ENCODE data around the gene SERPINA5.
A peak's percentile ranks its signal among the peaks of the same experiment; 100 is the strongest.
"Not testable (repeated sequence)": the region's sequence is repeated elsewhere in the genome, so short reads cannot be mapped to it uniquely, and the experiment has no call there.

Gene SERPINA5

GRCh38 chr14:94622653-94623421 is 41.6 kb downstream of the SERPINA5 start:
- no peak for DNase-seq (ENCODE audit: low spot score)

DNA sequence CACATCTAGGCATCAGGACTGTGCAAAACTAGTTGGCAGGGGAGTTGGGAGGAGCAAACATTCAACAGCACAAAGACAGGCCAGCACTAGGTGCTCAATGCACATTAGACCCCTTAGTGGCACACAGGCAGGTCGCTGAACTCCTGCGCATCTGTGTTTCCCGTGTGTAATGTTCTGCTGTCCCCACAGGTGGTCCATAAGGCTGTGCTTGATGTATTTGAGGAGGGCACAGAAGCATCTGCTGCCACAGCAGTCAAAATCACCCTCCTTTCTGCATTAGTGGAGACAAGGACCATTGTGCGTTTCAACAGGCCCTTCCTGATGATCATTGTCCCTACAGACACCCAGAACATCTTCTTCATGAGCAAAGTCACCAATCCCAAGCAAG is 42.2 kb downstream of the SERPINA5 start:
- DNase-seq (ENCODE audit: low spot score) = no peak

GRCh38 chr14:94623856-94624499 is 42.8 kb downstream of the SERPINA5 start:
- no peak for DNase-seq (ENCODE audit: low spot score)

DNA sequence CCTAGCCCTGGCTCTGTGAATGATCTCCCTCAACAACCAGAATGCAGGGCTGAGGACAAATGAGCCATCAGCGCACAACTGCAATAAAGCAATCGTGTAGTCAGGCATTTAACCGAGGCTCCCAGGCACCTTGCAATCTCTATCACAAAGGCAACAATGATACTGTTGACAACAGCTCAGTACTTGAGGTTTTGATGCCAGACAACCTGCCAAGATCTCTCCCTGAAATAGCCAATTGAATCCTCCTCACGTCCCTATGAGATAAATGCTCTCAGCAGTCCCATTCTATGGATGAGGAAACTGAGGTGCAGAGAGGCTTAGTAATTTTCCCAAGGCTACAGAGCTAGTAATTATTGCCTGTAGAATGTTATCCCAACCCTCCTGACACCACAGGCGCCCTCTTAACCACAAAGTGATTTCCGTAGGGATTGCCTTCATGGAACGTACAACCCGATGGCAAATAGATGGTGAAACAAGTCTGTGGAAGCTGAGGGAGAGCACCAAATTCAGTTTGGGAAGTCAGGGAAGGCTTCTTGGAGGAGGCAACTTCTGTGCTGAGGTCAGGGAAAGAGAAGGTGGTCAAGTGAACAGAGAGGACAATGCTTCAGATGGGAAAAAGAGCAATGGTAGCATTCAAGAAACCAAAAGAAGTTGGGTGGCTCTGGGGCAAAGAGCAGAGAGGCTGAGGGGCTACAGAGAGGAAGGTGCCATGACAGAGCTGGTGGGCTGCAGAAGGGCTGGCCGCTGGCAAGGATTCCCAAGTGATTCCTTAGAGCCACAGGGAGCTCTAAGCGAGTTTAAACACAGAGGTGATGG is 43.5 kb downstream of the SERPINA5 start:
- DNase-seq (ENCODE audit: low spot score) = no peak

GRCh38 chr14:94625353-94625635 is 44.1 kb downstream of the SERPINA5 start:
- no peak for DNase-seq (ENCODE audit: low spot score)

DNA sequence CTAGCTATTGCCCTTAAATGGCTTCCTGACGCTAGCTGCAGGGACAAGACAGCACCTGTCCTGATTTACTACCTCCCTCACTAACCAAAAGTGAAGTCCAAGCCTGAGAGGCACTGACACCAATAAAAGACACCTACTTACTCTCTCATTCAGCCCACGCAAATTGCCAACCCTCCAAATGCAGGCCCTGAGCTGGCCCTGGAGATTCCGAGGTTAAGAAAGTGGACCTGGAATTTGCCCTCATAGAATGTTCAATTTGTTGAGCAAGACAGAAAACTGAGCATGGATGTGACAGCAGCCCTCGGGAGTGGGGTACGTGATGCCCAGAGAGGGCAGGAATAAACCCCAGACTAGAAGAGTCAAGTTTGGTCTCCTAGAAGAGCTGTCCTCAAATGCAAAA is 47.4 kb downstream of the SERPINA5 start:
- no peak for DNase-seq (ENCODE audit: low spot score)

DNA sequence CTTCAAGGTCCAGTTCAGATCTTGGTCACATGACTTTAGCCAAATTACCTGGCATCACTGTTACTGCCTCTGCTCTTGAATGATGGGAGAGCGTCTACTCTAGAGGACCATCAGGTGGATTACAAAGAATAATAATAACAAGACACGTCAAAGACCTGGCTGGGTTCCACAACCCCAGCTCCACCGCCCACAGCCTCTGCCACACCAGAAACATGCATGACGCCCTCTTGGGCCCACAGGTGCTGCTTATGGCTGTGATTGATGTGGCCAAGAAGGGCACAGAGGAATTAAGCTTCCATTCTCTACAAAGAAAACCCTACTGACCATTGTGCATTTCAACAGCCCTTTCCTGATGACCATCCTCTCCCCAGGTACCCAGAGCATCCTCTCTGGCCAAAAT is 49.2 kb downstream of the SERPINA5 start:
- no peak for DNase-seq (ENCODE audit: low spot score)

DNA sequence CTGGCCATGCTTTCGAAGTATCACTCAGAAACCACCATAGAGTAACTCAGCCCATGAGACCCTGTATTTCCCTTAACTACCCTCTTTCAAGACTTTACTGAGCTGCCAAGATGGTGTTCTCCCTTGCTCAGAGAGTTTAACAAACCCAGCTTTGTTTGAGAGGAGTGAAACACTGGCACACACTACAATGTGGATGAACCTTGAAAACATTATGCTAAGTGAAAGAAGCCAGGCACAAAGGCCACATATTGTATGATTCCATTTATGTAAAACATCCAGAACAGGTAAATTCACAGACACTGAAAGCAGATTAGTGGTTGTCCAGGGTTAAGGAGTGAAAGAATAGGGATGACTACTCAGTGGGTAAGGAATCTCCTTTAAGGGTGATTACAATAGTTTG is 49.8 kb downstream of the SERPINA5 start:
- no peak for DNase-seq (ENCODE audit: low spot score)

GRCh38 chr14:94631536-94632304 is 50.5 kb downstream of the SERPINA5 start:
- DNase-seq (ENCODE audit: low spot score) = no peak

- no peak for DNase-seq (ENCODE audit: low spot score)
Observed at GRCh38 chr14:94632305-94632590, 51.0 kb downstream of the SERPINA5 start.

GRCh38 chr14:94633121-94633520 is 51.9 kb downstream of the SERPINA5 start:
- DNase-seq (ENCODE audit: low spot score) = no peak

- no peak for DNase-seq (ENCODE audit: low spot score)
Observed at GRCh38 chr14:94635154-94635553, 53.9 kb downstream of the SERPINA5 start.

DNA sequence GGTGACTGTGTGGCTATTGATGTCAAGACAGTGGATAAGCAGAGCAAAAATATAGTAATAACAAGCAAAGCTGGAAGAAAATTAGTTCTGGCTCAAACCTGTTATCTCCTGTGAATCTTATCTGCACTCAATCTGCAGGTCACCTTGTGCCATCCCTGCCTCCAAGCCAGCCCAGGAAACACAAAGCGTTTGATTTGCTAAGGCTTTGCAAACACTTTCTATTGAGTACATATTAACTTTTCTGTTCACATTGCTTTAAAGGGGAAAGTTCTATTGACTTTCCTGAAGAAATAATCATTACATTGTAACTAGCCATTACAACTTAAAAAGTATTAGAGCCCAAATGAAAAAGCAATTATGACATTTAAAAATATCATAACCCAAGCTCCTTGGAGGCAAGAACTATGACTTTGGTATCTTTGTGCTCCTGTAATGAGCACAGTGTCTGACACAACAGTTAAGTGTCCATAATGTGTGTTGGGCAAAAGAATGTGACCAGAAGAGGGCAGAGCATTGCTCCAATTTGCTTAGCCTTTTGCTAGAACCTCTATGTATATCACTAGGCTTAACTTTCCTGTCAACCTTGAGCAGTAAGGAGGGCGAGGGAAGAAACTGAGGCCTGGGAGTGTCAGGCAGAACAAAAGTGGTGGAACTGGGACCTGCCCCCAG is 55.7 kb downstream of the SERPINA5 start:
- peak; percentile 38 for DNase-seq (ENCODE audit: low spot score)

- DNase-seq (ENCODE audit: low spot score) = not testable (repeated sequence)
Observed at GRCh38 chr14:94637814-94638213, 56.6 kb downstream of the SERPINA5 start.

GRCh38 chr14:94638339-94638738 is 57.1 kb downstream of the SERPINA5 start:
- DNase-seq (ENCODE audit: low spot score) = no peak

DNA sequence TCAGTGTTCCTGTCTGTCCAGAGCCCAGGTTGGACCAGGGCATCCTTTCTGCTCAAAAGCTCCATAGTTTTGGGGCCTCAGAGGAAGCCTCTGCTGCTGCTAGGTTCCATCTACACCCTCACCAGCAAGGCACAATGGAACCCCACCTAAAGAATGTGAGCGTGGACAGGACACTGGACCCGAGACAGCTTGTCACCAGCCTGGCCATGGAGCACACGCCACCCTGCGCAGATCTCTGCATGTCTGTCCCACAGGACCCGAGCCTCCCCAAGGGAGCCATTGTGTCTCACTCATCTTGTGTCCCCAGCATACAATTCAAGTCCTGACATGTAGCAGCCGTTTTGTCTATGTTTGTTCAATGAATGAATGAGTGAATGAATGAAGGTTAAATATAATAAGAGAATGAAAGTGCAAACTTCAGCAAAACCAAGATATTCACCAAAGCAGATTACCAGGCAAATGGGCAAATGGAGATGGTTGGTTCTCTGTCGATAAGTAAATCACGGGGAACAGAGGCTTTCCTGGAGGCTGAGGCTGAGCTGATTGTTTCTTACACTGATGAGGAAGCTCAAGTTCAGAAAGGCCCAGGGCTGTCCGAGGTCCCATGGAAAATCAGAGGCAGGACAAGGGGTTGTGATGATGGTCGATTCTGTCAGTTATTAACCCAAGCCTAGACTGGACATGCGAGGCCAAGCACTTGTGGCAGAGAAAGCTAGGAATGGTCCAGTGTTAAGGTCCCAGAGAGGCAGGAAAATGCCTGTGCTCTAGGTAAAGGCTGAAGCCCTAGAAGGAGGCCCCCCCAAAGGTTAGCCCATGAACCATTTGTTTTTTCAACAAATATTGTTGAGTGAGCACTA is 58.0 kb downstream of the SERPINA5 start:
- peak; percentile 27 for DNase-seq (ENCODE audit: low spot score)

DNA sequence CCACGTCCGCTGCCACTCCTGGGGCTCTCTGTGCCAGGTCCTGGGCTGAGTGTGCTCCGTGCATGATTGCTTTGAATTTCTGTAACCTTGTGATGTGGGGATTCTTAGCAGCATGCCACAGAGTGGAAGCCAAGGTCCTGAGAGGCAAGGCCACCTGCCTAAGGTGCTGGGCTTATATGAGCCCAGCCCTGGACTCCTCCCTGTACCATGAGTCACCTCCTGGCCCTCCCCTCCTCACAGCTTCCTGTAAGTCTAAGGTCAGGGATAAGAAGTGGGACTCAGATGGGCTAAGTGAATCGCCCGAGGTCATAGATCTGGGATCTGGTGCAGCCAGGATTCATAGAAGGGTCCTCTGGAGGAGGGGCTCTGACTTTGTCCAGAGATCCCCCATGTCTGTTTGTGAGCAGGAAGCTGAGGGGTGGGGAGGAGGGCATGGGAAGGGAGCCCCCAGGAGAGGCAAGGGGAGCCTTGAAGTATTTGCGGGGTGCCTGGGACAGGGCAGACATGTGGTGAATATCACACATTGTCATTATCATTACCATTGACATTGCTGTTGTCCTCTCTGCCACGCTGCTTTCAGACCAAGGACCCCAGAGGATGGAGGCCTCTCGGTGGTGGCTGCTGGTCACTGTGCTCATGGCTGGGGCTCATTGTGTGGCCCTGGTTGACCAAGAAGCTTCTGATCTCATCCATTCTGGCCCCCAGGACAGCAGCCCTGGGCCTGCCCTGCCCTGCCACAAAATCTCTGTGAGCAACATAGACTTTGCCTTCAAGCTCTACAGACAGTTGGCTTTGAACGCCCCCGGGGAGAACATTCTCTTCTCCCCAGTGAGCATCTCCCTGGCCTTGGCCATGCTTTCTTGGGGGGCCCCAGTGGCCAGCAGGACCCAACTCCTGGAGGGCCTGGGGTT is 59.8 kb downstream of the SERPINA5 start:
- no peak for DNase-seq (ENCODE audit: low spot score)

- no peak for DNase-seq (ENCODE audit: low spot score)
Observed at GRCh38 chr14:94641632-94641955, 60.4 kb downstream of the SERPINA5 start.

All from HuH-7.5 (cell line).